Activated CD8-positive, alpha-beta memory T cell treated with anti-CD3 and anti-CD28 coated beads, Interleukin-2, amount 50 U/mL, for 48 hours (primary cell): ENCODE measurements around the gene FANCB.

ENCODE experiments used
- DNase-seq: peaks from one replicate; pipeline ENCODE4 v3.0.0-alpha.2; 2020

Gene FANCB

GRCh38 chrX:14872851-14873675 is at the start of gene FANCB, which contains the start of gene MOSPD2:
Gene FANCB, minus strand, starts transcription at chrX:14873069. Its CDS starts 7,559 bp downstream, at chrX:14865510.
Gene MOSPD2, plus strand, starts transcription at chrX:14873421. Its CDS starts 108 bp downstream, at chrX:14873529.
- peak; percentile 88 for DNase-seq

DNA sequence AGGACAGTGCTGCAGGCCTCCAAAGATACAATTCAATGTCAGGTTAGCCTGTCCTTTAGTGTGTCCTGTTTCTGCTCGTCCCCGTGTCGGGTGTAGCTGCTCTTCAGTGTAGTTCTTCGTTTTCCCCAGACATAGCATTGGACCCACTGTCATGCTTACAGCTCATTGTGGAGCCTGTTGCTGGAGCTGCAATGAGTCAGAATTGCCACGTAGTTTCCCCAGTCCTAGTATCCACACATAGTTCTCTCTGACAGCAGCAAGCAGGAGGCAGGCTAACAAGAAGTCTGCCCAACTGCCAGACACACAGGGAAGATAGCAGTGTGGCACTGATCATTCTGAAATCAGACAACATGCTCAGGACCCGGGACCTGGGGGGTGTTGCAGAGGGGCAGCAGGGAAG is 49.6 kb upstream of the FANCB start:
- DNase-seq, result no peak

DNA sequence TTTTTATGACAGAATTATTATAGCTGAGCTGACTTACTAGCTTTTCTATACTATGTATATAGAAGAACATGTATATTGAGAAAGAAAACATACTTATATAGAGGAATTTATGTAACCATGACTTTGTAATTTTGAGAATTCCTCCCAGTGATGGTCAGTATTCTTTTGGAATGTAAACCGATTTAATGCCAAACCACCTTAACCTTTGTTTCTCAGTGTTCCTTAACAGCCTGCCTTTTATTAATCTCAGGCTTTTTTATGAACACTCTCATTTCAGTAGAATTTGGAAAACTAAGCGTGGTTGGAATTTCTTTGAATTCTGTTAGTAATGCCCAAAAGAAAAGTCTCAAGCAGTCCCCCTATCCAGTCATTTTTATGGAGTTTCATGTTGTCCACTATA is 47.3 kb upstream of the FANCB start:
- no peak for DNase-seq

- no peak for DNase-seq
Observed at GRCh38 chrX:14919407-14919806, 46.5 kb upstream of the FANCB start.

GRCh38 chrX:14916017-14916674 is 43.3 kb upstream of the FANCB start:
- DNase-seq, result no peak

DNA sequence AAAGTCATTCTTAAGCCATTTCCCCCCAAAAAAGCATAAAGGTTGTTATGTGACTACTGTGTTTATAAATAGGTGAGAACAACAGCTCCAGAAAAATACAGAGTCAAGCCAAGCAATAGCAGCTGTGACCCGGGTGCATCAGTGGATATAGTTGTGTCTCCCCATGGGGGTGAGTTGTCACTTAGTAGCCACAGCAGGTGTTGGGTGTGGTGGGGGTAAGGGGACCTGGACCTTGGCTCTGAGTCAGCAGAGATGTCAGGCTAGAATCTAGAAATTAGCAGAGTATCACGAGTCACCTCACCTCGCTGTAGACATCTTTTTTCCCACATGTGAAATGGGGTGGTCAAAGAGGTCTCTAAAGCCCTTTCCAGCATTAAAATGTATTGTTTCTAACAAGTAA is 42.7 kb upstream of the FANCB start:
- no peak for DNase-seq

GRCh38 chrX:14913241-14913640 is 40.4 kb upstream of the FANCB start:
- DNase-seq, result no peak

GRCh38 chrX:14903891-14904290 is 31.0 kb upstream of the FANCB start:
- no peak for DNase-seq

DNA sequence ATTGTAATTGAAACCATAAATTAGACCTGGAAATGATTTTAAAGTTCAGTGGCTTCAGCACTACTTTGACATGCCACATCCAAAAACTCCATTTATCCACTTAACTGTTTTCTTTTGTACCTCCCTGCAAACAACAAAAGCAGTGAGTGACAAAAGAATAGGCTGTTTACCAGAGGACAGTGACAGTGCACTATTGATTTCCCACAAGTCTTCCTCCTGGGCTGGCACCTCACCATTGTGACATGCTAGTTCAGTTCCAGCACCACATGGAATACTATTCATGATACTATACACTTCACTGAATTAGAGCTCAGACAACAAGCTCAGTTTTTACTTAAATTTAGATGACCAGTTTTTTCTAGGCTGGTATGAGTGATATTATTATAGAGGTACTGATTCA is 29.7 kb upstream of the FANCB start:
- DNase-seq, result no peak

DNA sequence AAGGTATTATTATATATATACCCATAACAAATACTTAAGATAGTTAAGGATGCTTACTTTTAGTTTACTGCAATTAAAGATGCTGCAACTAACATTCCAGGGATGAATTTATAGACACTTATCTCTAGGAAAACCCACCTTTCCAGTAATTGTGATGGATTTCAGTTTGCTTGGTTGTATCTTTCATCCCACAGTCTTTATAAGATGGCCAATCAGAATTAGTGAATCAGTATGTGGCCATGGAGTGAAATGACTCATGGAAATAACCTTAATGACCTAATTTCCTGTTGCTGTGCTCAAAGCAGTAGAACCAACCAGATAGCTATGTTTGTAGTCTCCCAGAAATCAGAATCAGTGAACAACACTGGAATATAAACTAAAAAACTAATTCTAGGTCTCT is 26.7 kb upstream of the FANCB start:
- no peak for DNase-seq

DNA sequence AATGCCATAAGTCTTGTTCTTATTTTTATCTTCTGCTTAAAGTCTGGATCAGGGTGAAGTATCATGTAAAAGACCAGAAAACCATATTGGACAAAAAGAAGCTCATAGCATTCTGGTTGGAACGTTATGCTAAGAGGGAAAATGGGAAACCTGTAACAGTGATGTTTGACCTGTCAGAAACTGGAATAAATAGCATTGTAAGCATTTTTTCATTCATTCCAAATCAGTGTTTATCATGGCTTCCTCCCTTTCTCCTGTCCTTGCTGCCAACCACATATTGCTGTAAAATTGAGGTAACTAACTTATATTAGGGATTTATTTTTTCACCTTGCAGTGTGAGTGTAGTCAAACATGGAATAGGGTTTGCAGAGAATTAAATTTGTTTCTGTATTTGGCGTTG is 24.2 kb upstream of the FANCB start:
- DNase-seq, result no peak

GRCh38 chrX:14896273-14896672 is 23.4 kb upstream of the FANCB start:
- DNase-seq, result no peak

DNA sequence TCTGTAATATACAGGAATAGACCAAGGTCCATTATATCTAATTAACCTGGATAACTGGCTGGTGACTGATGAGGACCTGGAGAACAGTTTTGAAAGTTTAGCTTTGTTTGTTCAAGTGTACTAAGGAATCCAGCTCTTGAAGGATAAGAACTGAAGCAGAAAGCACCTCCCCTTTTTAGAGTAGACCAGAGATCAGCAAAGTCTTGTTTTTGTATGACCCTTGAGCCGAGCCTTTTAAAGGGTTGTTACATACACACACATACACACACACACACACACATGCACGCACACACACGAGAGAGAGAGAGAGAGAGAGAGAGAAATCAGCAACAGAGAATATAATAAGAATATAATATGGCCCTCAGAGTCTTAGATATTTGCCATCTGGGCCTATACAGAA is 13.4 kb upstream of the FANCB start:
- no peak for DNase-seq

- DNase-seq, result no peak
Observed at GRCh38 chrX:14884714-14885113, 11.8 kb upstream of the FANCB start.

DNA sequence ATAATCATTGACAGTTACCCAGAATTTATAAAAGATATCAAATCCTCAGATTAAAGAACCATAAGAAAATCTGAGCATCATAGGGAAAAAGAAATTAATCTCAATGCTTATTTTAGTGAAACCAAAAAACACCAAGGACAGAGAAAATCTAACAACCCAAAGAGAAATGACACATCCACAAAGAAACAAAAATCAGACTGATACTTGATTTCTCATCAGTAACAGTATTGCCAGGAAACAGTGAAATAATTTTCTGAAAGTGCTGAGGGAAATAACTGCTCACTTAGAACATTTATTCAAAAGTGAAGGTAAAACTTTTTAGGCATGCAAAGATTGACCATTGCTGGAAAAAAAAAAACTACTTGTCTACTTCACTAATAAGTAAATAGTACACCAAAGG is 11.0 kb upstream of the FANCB start:
- no peak for DNase-seq

DNA sequence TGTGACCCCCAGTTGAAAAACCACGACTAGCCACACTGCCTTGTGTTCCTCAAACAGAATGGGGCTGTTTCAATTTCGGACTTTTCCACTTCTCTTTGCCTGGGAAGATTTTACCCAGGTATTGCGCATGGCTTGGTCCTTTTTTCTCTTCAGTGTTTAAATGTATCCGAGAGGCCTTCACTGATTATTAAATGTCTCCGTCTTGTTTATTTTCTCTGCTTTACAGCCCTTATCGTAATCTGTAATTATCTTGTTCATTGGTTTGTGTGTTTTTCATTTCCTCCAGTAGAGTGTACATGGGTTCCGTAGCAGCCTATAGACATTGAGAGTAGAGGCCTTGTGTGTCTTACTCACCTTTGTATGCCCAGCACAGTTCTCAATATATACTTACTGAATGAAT is 2.8 kb upstream of the FANCB start:
- no peak for DNase-seq

GRCh38 chrX:14873676-14874049 is 794 bp upstream of the FANCB start:
- DNase-seq, result no peak

DNA sequence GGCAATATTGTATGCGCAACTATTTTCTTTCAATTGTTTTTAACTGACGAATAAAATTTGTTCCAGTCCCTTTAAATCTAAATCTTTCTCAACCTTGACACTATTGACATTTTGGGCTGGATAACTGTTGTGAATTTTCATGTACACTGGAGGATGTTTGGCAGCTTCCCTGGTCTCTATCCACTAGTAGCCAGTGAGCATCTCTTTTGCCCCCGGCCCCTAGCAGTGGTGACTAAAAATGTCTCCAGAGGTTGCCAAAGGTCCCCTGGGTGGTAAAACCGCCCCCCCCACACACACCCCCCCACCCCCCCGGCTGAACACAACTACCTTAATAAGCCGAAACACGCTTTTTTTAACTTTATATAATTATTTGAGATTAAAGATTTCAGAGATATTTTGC is 514 bp downstream of the FANCB start:
- DNase-seq, result no peak

GRCh38 chrX:14871767-14872166 is 1.1 kb downstream of the FANCB start:
- DNase-seq, result no peak

- DNase-seq, result no peak
Observed at GRCh38 chrX:14865201-14865600, 7.7 kb downstream of the FANCB start.

DNA sequence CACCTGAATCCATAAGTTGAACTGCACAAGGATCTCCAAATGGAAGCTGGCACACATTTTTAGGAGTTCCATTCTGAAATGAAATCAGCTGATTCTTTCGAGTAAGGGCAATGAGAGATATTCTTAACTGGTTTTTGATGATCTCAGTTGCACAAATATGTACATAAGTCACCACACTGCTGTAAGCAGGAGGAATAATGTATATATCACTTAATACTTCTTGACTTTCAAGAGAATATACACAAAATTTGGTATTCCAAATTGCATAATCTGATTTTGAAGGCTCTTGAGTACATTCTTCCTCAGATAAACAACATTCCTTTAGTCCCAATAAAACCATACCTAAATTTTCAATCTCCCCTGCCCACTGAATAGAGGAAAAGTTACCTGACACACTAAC is 8.2 kb downstream of the FANCB start:
- DNase-seq, result no peak

DNA sequence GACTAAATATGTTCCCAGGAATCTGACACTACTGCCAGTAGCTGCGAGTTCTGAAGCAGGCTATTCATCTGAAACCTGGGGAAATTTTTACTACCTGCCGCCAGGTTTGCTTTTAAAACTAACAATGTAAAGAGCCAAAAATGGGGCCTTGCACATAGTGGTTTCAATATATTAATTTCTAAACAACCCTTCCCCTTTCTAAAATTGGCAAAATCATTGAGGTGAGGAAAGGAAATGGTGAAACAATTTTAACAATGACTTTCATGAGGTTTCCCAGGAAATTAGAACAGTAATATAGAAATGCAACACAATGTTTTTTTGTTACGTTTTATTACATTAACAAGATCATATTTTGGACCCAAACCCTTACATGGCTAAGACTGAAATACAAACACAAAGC is 21.3 kb downstream of the FANCB start:
- DNase-seq, result no peak

- no peak for DNase-seq
Observed at GRCh38 chrX:14843666-14844065, 29.2 kb downstream of the FANCB start.

DNA sequence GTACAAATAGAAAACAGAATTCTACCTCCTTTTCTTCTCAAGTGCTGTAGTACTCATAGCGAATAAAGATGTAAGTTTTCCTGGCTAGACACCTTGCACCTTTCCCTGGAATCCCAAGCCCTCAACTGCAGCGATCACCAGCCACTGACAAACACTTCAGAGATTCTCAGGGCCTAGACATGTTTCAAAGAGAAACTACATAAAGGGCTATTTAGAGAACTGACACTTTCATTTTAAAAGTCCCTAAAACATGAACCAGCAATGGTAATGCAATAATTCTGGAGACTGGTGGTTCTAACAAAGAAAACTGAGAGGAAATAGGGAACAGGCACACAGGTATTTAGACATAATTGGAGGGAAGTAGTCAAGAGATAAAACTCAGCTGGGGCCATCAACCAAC is 35.7 kb downstream of the FANCB start:
- DNase-seq, result no peak

DNA sequence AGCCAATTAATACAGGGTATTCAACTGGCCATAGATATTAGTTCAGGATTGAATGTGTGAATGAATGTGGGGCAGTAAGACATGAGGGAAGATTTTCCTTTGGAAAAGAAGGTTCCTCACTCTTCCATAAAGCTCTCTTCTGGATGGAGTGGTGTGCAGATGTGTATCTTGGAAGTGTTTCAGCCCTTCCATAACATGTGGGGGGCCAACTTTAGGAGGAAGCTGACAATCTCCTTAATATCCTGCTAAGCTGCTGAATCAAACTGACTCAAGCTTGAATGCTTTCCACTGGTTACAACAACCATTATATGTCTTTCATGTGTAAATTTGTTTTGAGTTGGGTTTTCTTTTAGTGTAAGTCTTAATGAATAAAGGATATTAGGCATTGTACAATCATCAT is 40.3 kb downstream of the FANCB start:
- no peak for DNase-seq
